GM23248 (cell line): Measurements from ENCODE around the gene CLIC6.

Experiments used
- EZH2 ChIP-seq: fragments of 200-600 bp; sonication (generic); IDR thresholded peaks from 2 replicates; pipeline ENCODE4 v1.6.1; 2018; ENCODE audit warnings: antibody characterized with exemption, mild to moderate bottlenecking; ENCODE audit not compliant: insufficient read depth, poor library complexity, severe bottlenecking
- EZH2phosphoT487 ChIP-seq: fragments of 200-600 bp; sonication (generic); IDR thresholded peaks from 2 replicates; pipeline ENCODE4 v1.6.1; 2018; ENCODE audit warnings: antibody characterized with exemption, moderate library complexity, mild to moderate bottlenecking, low read depth; ENCODE audit not compliant: insufficient read depth

GRCh38 chr21:34670220-34670961, 1.6 kb downstream of the CLIC6 start:
- TF ChIP-seq EZH2phosphoT487 = peak; percentile 70; the same call in 1 of the 2 replicates
- TF ChIP-seq EZH2 = peak; percentile 96
